B cell (primary cell): ENCODE results near the gene NSUN7. TPM values are rescaled to one million over a fixed set of nuclear protein-coding genes. Genes with fewer than 3 reads are reported as not detected.

Experiments used
- ATAC-seq: fragments of 200-7000 bp; cut with Tn5 transposase; one replicate; pipeline ENCODE4 v1.10.0; 2021; ENCODE audit warnings: low read depth, mild to moderate bottlenecking, moderate number of reproducible peaks, moderate library complexity
- CTCF ChIA-PET: fragments of 350-600 bp; sonication (Branson Sonifier 250); formaldehyde crosslinking; loops from one replicate; lab custom pipeline; 2021; ENCODE audit warnings: antibody characterized with exemption, inconsistent platforms; lab: Charles Lee
- POLR2A ChIA-PET: fragments of 350-600 bp; sonication (Branson Sonifier 250); formaldehyde crosslinking; loops from one replicate; lab custom pipeline; 2021; ENCODE audit warnings: antibody characterized with exemption; lab: Charles Lee
- DNase-seq: peaks from one replicate; pipeline ENCODE4 v3.0.0; 2013
- H2AFZ ChIP-seq: 2 replicates; pipeline ENCODE4 v1.6.1; 2012; ENCODE audit warnings: mild to moderate bottlenecking, low read depth, low read length; ENCODE audit not compliant: insufficient read depth, poor library complexity, severe bottlenecking
- H3K27ac ChIP-seq, 2 donors: 1 replicate in 1 of 2; 2 replicates in 1 of 2; pipeline ENCODE4 v1.5.1; 2012 to 2013; ENCODE audit warnings: low read length in 2 of 2, mild to moderate bottlenecking in 2 of 2, moderate library complexity in 1 of 2
- H3K27me3 ChIP-seq, 4 experiments: fragments of 200-600 bp in 1 of 4; sonication (generic) in 1 of 4; replicated peaks in 1 of 4; 1 replicate in 2 of 4; 2 replicates in 2 of 4; pipeline versions ENCODE4 v1.6.1 to v1.7.0; 2013 to 2016; ENCODE audit warnings: low read length in 3 of 4, mild to moderate bottlenecking in 2 of 4, mixed read lengths in 1 of 4, moderate library complexity in 1 of 4; ENCODE audit not compliant: insufficient read depth in 4 of 4, control insufficient read depth in 3 of 4; ENCODE audit errors: control extremely low read depth in 1 of 4
- H3K36me3 ChIP-seq, 2 experiments: replicated peaks in 1 of 2; 1 replicate in 1 of 2; 2 replicates in 1 of 2; pipeline versions ENCODE4 v1.6.1 to v1.7.1; 2013; ENCODE audit warnings: low read length in 1 of 2; ENCODE audit not compliant: insufficient read depth in 2 of 2, control insufficient read depth in 1 of 2; ENCODE audit errors: control extremely low read depth in 1 of 2, extremely low read depth in 1 of 2
- H3K4me1 ChIP-seq, 2 donors: fragments of 200-600 bp in 1 of 2; sonication (generic) in 1 of 2; 1 replicate in 1 of 2; 2 replicates in 1 of 2; pipeline versions ENCODE4 v1.5.1 to v1.6.1; 2013 to 2017; ENCODE audit warnings: low read length in 2 of 2; ENCODE audit not compliant: control insufficient read depth in 2 of 2, insufficient read depth in 2 of 2
- H3K4me2 ChIP-seq: replicated peaks from 2 replicates; pipeline ENCODE3; 2012; ENCODE audit warnings: mild to moderate bottlenecking, low read depth, low read length; ENCODE audit not compliant: poor library complexity, severe bottlenecking
- H3K4me3 ChIP-seq, 5 experiments: fragments of 200-600 bp in 1 of 5; sonication (generic) in 1 of 5; 1 replicate in 3 of 5; 2 replicates in 2 of 5; pipeline versions ENCODE4 v1.5.1 to v1.7.0; 2011 to 2016; ENCODE audit warnings: low read length in 4 of 5, mild to moderate bottlenecking in 4 of 5, low read depth in 2 of 5, control low read depth in 1 of 5, moderate library complexity in 1 of 5; ENCODE audit not compliant: insufficient read depth in 1 of 5; ENCODE audit errors: control extremely low read depth in 1 of 5, extremely low read depth in 1 of 5
- H3K79me2 ChIP-seq: fragments of 200-600 bp; sonication (generic); one replicate; pipeline ENCODE4 v1.6.0; 2016; ENCODE audit warnings: low read length; ENCODE audit not compliant: control insufficient read depth, insufficient read depth
- H3K9ac ChIP-seq: fragments of 200-600 bp; sonication (generic); 2 replicates; pipeline ENCODE4 v1.6.1; 2017; ENCODE audit warnings: mild to moderate bottlenecking, low read length, moderate library complexity
- H3K9me3 ChIP-seq, 3 donors: one replicate each; pipeline versions ENCODE4 v1.6.1 to v1.7.1; 2013; ENCODE audit warnings: low read length in 2 of 3; ENCODE audit not compliant: control insufficient read depth in 2 of 3, insufficient read depth in 1 of 3; ENCODE audit errors: control extremely low read depth in 1 of 3
- H4K20me1 ChIP-seq: 2 replicates; pipeline ENCODE4 v1.6.0; 2012; ENCODE audit warnings: mild to moderate bottlenecking, low read length; ENCODE audit not compliant: insufficient read depth, control insufficient read depth, poor library complexity, severe bottlenecking
- H3K27ac Mint-ChIP-seq: one replicate; pipeline ENCODE4 v1.8.0; 2021; ENCODE audit warnings: mixed read lengths
- H3K27me3 Mint-ChIP-seq: one replicate; pipeline ENCODE4 v1.8.0; 2021; ENCODE audit warnings: mixed read lengths
- H3K4me1 Mint-ChIP-seq: one replicate; pipeline ENCODE4 v1.8.0; 2021; ENCODE audit warnings: mixed read lengths
- H3K4me3 Mint-ChIP-seq: one replicate; pipeline ENCODE4 v1.8.0; 2021; ENCODE audit warnings: mixed read lengths
- H3K9me3 Mint-ChIP-seq: one replicate; pipeline ENCODE4 v1.8.0; 2022; ENCODE audit warnings: mixed read lengths; ENCODE audit not compliant: insufficient read depth
- EZH2 ChIP-seq: IDR thresholded peaks from 2 replicates; pipeline ENCODE4 v1.6.1; 2012; ENCODE audit warnings: borderline replicate concordance, low read depth, mild to moderate bottlenecking, moderate library complexity, low read length; ENCODE audit not compliant: insufficient read depth, poor library complexity, severe bottlenecking
- whole genome bisulfite sequencing: methylation state at CpG from one replicate; pipeline ENCODE4 v1.1.5; 2013; ENCODE audit warnings: missing lambda C conversion rate; ENCODE audit not compliant: insufficient coverage; 5-methylcytosine and 5-hydroxymethylcytosine counted together
- intact Hi-C: fragments of 100-400 bp; cut with micrococcal nuclease; formaldehyde crosslinking; loops from one replicate; pipeline ENCODE4 v1.10.0; 2022
- polyA plus RNA-seq: library from polyadenylated mRNA; depleted of rRNA; stranded (reverse); fragments of >200 nt; gene quantifications from 2 replicates; pipeline ENCODE4 v1.2.3, GENCODE V29; 2012
- total RNA-seq, 2 donors: library from RNA; stranded (reverse); fragments of 120-200 nt in 1 of 2; gene quantifications; 1 replicate in 1 of 2; 2 replicates in 1 of 2; pipeline versions ENCODE4 v1.2.3 to v1.2.4, GENCODE V29; 2013 to 2022
- TF ChIP-seq, protein P1 (sequence below): fragments of 200-600 bp; IDR thresholded peaks from one replicate; pipeline ENCODE4 v1.8.0; 2022; ENCODE audit warnings: antibody characterized with exemption, mild to moderate bottlenecking

NSUN7 gene
- total and polyA plus RNA-seq, 2 donors (not counting 1 experiment from before 2014, with no cell fraction given): 0.75 to 29.8 TPM

DNA sequence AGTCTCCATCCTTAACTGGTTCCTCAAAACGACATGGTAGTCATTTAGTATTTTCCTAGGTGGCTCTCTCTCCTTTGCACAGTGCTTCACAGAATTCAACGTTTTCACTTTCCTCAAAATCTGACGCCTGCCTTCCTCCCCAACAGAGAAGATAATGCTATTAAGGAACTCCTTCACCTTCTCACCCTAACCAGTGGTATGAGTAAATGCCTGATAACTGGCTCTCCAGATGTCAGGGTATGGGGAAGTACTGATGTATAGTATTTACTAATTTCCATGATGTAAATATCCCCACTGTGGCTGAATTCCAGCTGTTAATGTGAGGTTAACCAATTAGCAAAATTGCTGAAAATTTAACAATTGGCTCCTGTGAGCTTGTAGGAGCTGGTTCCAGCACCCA lies 28.8 kb upstream of the NSUN7 start:
- no peak overlapping the region for H2AFZ ChIP-seq
- H4K20me1 ChIP-seq: no peaks in the 10 kb centered on the region
- Mint-ChIP-seq H3K27ac (peak overlapping the region; percentile 47), H3K27me3 (no peaks in the 10 kb centered on the region), H3K9me3 (no peaks in the 10 kb centered on the region), H3K4me1 (peaks cover 8% of the 10 kb centered on the region), H3K4me3 (no peak overlapping the region)
- peaks cover 21 to 30% of the 10 kb centered on the region in 2 donors for H3K4me1 ChIP-seq
- POLR2A ChIA-PET: no interaction called here
- H3K9ac ChIP-seq: no peak overlapping the region
- ATAC-seq (no peak), DNase-seq (peak; percentile 14)
- CTCF ChIA-PET: interaction anchor here (0.9 to 2.5 kb wide), 2 partner anchors 176 to 410 kb away, joined by 3 to 6 read pairs; no protein-coding TSS in a partner anchor
- intact Hi-C loops: loop anchor here (5.0 kb wide), 1 partner anchor 169 kb away; no protein-coding TSS in a partner anchor
- H3K27ac ChIP-seq: no peak overlapping the region
- H3K4me3 ChIP-seq: no peak overlapping the region
- H3K79me2 ChIP-seq: no peaks in the 10 kb centered on the region
- H3K36me3 ChIP-seq: no peaks in the 10 kb centered on the region
- no peak overlapping the region for H3K4me2 ChIP-seq
- WGBS: no CpG with 5 or more reads among the region's 3 CpGs
- no peaks in the 10 kb centered on the region for H3K27me3 ChIP-seq
- H3K9me3 ChIP-seq: no peaks in the 10 kb centered on the region
- TF ChIP-seq, protein P1, sequence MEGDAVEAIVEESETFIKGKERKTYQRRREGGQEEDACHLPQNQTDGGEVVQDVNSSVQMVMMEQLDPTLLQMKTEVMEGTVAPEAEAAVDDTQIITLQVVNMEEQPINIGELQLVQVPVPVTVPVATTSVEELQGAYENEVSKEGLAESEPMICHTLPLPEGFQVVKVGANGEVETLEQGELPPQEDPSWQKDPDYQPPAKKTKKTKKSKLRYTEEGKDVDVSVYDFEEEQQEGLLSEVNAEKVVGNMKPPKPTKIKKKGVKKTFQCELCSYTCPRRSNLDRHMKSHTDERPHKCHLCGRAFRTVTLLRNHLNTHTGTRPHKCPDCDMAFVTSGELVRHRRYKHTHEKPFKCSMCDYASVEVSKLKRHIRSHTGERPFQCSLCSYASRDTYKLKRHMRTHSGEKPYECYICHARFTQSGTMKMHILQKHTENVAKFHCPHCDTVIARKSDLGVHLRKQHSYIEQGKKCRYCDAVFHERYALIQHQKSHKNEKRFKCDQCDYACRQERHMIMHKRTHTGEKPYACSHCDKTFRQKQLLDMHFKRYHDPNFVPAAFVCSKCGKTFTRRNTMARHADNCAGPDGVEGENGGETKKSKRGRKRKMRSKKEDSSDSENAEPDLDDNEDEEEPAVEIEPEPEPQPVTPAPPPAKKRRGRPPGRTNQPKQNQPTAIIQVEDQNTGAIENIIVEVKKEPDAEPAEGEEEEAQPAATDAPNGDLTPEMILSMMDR: no peak
- no peak for TF ChIP-seq EZH2

DNA sequence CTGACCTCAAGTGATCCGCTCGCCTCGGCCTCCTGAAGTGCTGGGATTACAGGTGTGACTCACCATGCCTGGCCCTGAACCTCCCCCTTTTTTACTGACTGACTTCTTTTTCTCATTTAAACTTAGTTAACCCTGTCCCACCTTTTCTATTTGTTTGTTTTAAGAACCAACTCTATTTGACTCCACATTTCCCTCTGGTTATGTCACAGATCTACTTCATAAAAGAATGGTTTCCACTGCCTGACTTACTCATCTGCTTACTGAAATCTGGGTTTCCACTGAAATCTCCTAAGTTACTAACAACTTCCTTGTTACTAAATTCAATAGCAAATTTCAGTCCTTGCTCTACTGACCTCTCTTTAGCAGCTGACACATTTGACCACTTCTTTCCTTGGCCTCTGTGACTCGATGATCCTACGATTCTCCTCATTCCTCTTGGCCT lies 28.0 kb upstream of the NSUN7 start:
- H2AFZ ChIP-seq: peak overlapping the region; percentile 67
- POLR2A ChIA-PET: no interaction called here
- CTCF ChIA-PET: interaction anchor here (0.6 to 1.0 kb wide), 2 partner anchors 119 to 127 kb away, joined by 3 read pairs; no protein-coding TSS in a partner anchor
- no peaks in the 10 kb centered on the region for H3K79me2 ChIP-seq
- H4K20me1 ChIP-seq: no peaks in the 10 kb centered on the region
- Mint-ChIP-seq H3K9me3 (no peaks in the 10 kb centered on the region), H3K4me3 (no peak overlapping the region), H3K4me1 (peaks cover 8% of the 10 kb centered on the region), H3K27ac (no peak overlapping the region), H3K27me3 (no peaks in the 10 kb centered on the region)
- H3K4me2 ChIP-seq: peak overlapping the region; percentile 54
- no peaks in the 10 kb centered on the region for H3K9me3 ChIP-seq
- no peak overlapping the region for H3K4me3 ChIP-seq
- ATAC-seq (no peak), DNase-seq (peak; percentile 18)
- H3K27ac ChIP-seq: peak overlapping the region; percentile 59 to 66
- H3K36me3 ChIP-seq: no peaks in the 10 kb centered on the region
- TF ChIP-seq EZH2: no peak
- TF ChIP-seq, protein P1: no peak
- no peaks in the 10 kb centered on the region for H3K27me3 ChIP-seq
- peaks cover 21 to 30% of the 10 kb centered on the region in 2 donors for H3K4me1 ChIP-seq
- intact Hi-C loops: loop anchor here (5.0 kb wide), 1 partner anchor 169 kb away; no protein-coding TSS in a partner anchor
- no peak overlapping the region for H3K9ac ChIP-seq
- 97% methylated on average over 5 of the region's 5 CpGs for WGBS
